Measurements from ENCODE around the gene MCRIP2. TPM values are rescaled to one million over a fixed set of nuclear protein-coding genes. Genes with fewer than 3 reads are reported as not detected.
"Not testable (repeated sequence)": the region's sequence is repeated elsewhere in the genome, so short reads cannot be mapped to it uniquely, and the experiment has no call there.

MCRIP2 gene
- total RNA-seq, 1 donor, result 16.0 TPM

- no peak for DNase-seq (ENCODE audit: low read depth)
- peak overlapping the region; percentile 90 for H3K4me3 ChIP-seq (ENCODE audit: low read depth, low read length)
- TF ChIP-seq, protein P1, sequence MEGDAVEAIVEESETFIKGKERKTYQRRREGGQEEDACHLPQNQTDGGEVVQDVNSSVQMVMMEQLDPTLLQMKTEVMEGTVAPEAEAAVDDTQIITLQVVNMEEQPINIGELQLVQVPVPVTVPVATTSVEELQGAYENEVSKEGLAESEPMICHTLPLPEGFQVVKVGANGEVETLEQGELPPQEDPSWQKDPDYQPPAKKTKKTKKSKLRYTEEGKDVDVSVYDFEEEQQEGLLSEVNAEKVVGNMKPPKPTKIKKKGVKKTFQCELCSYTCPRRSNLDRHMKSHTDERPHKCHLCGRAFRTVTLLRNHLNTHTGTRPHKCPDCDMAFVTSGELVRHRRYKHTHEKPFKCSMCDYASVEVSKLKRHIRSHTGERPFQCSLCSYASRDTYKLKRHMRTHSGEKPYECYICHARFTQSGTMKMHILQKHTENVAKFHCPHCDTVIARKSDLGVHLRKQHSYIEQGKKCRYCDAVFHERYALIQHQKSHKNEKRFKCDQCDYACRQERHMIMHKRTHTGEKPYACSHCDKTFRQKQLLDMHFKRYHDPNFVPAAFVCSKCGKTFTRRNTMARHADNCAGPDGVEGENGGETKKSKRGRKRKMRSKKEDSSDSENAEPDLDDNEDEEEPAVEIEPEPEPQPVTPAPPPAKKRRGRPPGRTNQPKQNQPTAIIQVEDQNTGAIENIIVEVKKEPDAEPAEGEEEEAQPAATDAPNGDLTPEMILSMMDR (IDR thresholded peaks at IDR 0.05; ENCODE audit: insufficient read depth, low read depth, low read length), result no peak
Observed at GRCh38 chr16:689175-689897, 47.7 kb downstream of the MCRIP2 start.

- DNase-seq (ENCODE audit: low read depth); H3K4me3 ChIP-seq (ENCODE audit: low read depth, low read length): not testable (repeated sequence)
Observed at GRCh38 chr16:691242-691641, 49.6 kb downstream of the MCRIP2 start.

DNA sequence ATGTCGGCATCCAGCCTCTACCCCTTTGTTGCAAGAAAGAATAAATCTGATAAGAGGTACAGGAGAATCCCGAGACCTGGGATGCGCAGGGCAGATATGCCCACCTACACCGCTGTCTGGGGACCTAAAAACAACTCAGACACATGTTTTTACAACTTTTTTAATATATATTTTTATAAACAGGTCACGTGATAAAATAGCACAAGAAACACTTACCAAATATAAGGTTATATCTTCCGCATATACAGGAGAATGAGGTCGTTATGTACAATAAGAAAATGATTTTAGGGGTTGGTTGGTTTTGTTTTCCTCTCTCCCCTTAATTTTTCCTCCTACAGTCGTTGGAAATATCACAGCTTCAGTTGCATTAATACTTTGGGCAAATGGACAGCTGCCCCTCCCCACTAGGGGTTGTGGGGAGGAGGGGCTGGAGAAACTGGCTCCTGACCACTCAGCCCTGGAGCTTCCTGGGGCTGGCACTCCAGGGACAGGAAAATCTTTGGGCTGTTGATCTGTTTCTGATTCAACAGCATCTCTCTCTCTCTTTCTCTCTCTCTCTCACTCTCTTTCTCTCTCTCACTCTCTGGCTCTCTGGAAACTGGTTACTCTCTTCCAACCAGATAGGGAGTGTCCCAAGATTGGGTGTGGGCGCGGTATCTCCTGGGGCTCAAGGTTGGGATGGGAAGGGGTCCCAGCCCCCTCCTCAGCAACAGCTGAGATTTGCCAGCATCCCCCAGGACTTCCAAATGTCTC lies 50.9 kb downstream of the MCRIP2 start:
- TF ChIP-seq, protein P1 (IDR thresholded peaks at IDR 0.05; ENCODE audit: insufficient read depth, low read depth, low read length), result no peak
- H3K4me3 ChIP-seq (ENCODE audit: low read depth, low read length), result no peak overlapping the region
- no peak for DNase-seq (ENCODE audit: low read depth)

- DNase-seq (ENCODE audit: low read depth), result no peak
- H3K4me3 ChIP-seq (ENCODE audit: low read depth, low read length), result no peak overlapping the region
- TF ChIP-seq, protein P1 (IDR thresholded peaks at IDR 0.05; ENCODE audit: insufficient read depth, low read depth, low read length), result no peak
Observed at GRCh38 chr16:693364-693763, 51.7 kb downstream of the MCRIP2 start.

DNA sequence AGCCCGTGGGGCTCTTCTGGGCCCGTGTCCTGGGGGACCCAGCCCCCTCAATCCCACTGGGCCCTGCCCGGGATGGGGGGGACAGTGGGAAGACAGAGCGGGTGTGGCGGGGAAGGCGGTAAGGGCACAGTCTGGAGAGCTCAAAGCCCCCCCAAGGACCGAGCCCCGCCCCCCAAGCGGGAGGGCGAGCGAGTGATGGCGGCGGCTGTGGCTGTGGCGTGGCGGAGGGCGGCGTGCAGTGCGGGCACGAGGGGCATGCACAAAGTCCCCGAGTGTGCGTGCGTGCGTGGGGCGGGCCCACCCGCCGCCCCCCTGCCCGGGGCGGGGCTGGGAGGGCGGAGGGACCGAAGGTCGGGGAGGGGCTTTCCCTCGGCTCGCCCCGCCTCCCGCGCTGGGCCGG lies 52.1 kb downstream of the MCRIP2 start:
- TF ChIP-seq, protein P1 (IDR thresholded peaks at IDR 0.05; ENCODE audit: insufficient read depth, low read depth, low read length), result no peak
- H3K4me3 ChIP-seq (ENCODE audit: low read depth, low read length), result no peak overlapping the region
- DNase-seq (ENCODE audit: low read depth), result no peak

DNA sequence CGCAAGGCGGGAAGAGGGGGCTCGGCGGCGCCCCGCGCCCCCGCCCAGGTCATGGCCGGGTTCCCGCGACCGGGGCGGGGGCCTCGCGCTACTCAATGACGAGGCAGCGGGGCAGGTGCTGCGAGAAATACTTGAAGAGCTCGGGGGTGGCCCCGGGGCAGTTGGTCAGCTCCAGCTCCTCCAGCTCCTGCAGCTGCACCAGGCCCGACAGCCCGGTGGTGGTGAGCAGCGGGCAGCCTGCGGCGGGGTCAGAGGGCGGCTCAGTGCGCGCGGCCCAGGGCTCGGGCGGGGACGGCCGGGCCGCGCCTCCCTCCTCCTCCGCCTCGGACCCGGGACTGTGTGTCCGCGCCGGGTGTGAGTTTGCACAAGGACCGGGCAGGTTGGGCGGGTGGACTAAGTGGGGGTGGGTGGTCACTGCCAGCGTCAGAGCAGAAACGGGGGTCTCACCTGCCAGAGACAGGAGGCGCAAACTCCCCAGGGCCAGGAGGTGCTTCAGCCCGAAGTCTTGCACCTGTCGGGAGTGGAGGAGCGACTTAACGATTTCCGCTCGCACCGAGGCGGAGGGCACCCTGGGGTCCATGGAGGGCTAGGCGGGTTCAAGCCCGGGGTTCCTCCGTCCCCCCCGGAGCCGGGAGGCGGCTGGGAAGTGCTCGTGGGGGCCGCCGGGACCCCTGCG lies 52.7 kb downstream of the MCRIP2 start:
- DNase-seq (ENCODE audit: low read depth), result no peak
- TF ChIP-seq, protein P1 (IDR thresholded peaks at IDR 0.05; ENCODE audit: insufficient read depth, low read depth, low read length), result no peak
- H3K4me3 ChIP-seq (ENCODE audit: low read depth, low read length), result no peak overlapping the region

- DNase-seq (ENCODE audit: low read depth), result no peak
Observed at GRCh38 chr16:694863-695354, 53.3 kb downstream of the MCRIP2 start.

More at GRCh38 chr16:694863-695354, 53.3 kb downstream of the MCRIP2 start:
- TF ChIP-seq, protein P1 (IDR thresholded peaks at IDR 0.05; ENCODE audit: insufficient read depth, low read depth, low read length), result no peak
- H3K4me3 ChIP-seq (ENCODE audit: low read depth, low read length), result no peak overlapping the region

All from fibroblast of villous mesenchyme (primary cell).